Mesendoderm (in vitro differentiated cells): Measurements from ENCODE around the gene TSPAN13.
"Not testable (repeated sequence)": the region's sequence is repeated elsewhere in the genome, so short reads cannot be mapped to it uniquely, and the experiment has no call there.

Experiments
- DNase-seq: peaks from one replicate; pipeline ENCODE4 v3.0.0; 2013
- H2AK5ac ChIP-seq: 2 replicates; pipeline ENCODE4 v1.6.1; 2013; ENCODE audit warnings: low read length, inconsistent platforms
- H2BK120ac ChIP-seq: 2 replicates; pipeline ENCODE4 v1.6.1; 2013; ENCODE audit warnings: low read depth, mild to moderate bottlenecking, low read length, moderate library complexity, mixed read lengths
- H2BK15ac ChIP-seq: replicated peaks from 2 replicates; pipeline ENCODE4 v1.6.1; 2013; ENCODE audit warnings: low read depth, mild to moderate bottlenecking, moderate library complexity
- H2BK5ac ChIP-seq: 2 replicates; pipeline ENCODE4 v1.6.1; 2013; ENCODE audit warnings: low read length, inconsistent platforms
- H3K18ac ChIP-seq: 2 replicates; pipeline ENCODE4 v1.6.1; 2013; ENCODE audit warnings: mild to moderate bottlenecking, low read length, mixed read lengths
- H3K23ac ChIP-seq: one replicate; pipeline ENCODE4 v1.6.1; 2013; ENCODE audit warnings: low read length
- H3K27ac ChIP-seq: 2 replicates; pipeline ENCODE4 v1.5.1; 2013; ENCODE audit warnings: low read depth, mild to moderate bottlenecking, inconsistent platforms, low read length, moderate library complexity
- H3K27me3 ChIP-seq: 2 replicates; pipeline ENCODE4 v1.6.1; 2013; ENCODE audit warnings: low read length, control low read depth, mild to moderate bottlenecking, inconsistent platforms; ENCODE audit not compliant: insufficient read depth, poor library complexity
- H3K36me3 ChIP-seq: 2 replicates; pipeline ENCODE4 v1.6.1; 2013; ENCODE audit warnings: low read length, inconsistent platforms; ENCODE audit not compliant: control insufficient read depth, insufficient read depth
- H3K4ac ChIP-seq: one replicate; pipeline ENCODE4 v1.6.1; 2013; ENCODE audit warnings: low read depth, mild to moderate bottlenecking, low read length, moderate library complexity
- H3K4me1 ChIP-seq: 2 replicates; pipeline ENCODE4 v1.6.1; 2013; ENCODE audit warnings: low read depth, low read length, inconsistent platforms; ENCODE audit not compliant: control insufficient read depth
- H3K4me2 ChIP-seq: 2 replicates; pipeline ENCODE4 v1.6.1; 2013; ENCODE audit warnings: low read length
- H3K4me3 ChIP-seq: 2 replicates; pipeline ENCODE4 v1.5.1; 2013; ENCODE audit warnings: mild to moderate bottlenecking, low read length
- H3K56ac ChIP-seq: one replicate; pipeline ENCODE4 v1.6.1; 2013; ENCODE audit warnings: low read length
- H3K79me1 ChIP-seq: 2 replicates; pipeline ENCODE4 v1.6.1; 2013; ENCODE audit warnings: low read length, inconsistent platforms
- H3K79me2 ChIP-seq: 2 replicates; pipeline ENCODE4 v1.6.1; 2013; ENCODE audit warnings: mild to moderate bottlenecking, low read length; ENCODE audit not compliant: control insufficient read depth, insufficient read depth
- H3K9ac ChIP-seq: 2 replicates; pipeline ENCODE4 v1.6.1; 2013; ENCODE audit warnings: low read length, inconsistent platforms
- H4K5ac ChIP-seq: one replicate; pipeline ENCODE4 v1.6.1; 2013; ENCODE audit warnings: low read length
- H4K8ac ChIP-seq: one replicate; pipeline ENCODE4 v1.6.1; 2013; ENCODE audit warnings: low read depth, mild to moderate bottlenecking, control low read depth, low read length, moderate library complexity
- WGBS: extraction: QIAGEN DNeasy Blood & Tissue Kit; methylation state at CpG from one replicate; pipeline ENCODE4 v1.1.7; 2013; ENCODE audit warnings: low lambda C conversion rate, missing lambda C conversion rate; ENCODE audit not compliant: insufficient coverage; ENCODE audit errors: extremely low coverage; 5-methylcytosine and 5-hydroxymethylcytosine counted together

Gene TSPAN13

DNA sequence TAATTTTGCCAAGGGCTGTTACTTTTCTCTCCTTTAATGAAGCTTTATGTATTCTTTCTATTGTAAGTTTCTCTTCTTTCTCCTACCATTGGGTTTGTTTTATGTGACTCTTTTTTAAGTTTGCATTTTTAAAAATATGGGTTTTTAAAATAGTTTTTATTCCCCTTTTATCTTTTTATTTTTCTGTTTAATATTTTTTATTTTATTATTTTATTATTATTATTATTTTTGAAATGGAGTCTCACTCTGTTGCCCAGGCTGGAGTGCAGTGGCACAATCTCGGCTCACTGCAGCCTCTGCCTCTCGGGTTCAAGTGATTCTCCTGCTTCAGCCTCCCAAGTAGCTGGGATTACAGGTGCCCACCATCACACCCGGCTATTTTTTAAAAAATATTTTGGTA, 16.4 kb downstream of the TSPAN13 start:
- not testable (repeated sequence) for H3K23ac ChIP-seq, H3K79me2 ChIP-seq, H2BK15ac ChIP-seq, H3K18ac ChIP-seq, H3K27me3 ChIP-seq, H3K27ac ChIP-seq, H2BK120ac ChIP-seq, DNase-seq, H3K79me1 ChIP-seq, H3K4me3 ChIP-seq, H3K4me2 ChIP-seq, H3K4ac ChIP-seq, H3K36me3 ChIP-seq, H3K56ac ChIP-seq, H4K5ac ChIP-seq, H4K8ac ChIP-seq, H3K9ac ChIP-seq, H2AK5ac ChIP-seq, H2BK5ac ChIP-seq, H3K4me1 ChIP-seq
- no CpG with 5 or more reads among the region's 3 CpGs for WGBS

DNA sequence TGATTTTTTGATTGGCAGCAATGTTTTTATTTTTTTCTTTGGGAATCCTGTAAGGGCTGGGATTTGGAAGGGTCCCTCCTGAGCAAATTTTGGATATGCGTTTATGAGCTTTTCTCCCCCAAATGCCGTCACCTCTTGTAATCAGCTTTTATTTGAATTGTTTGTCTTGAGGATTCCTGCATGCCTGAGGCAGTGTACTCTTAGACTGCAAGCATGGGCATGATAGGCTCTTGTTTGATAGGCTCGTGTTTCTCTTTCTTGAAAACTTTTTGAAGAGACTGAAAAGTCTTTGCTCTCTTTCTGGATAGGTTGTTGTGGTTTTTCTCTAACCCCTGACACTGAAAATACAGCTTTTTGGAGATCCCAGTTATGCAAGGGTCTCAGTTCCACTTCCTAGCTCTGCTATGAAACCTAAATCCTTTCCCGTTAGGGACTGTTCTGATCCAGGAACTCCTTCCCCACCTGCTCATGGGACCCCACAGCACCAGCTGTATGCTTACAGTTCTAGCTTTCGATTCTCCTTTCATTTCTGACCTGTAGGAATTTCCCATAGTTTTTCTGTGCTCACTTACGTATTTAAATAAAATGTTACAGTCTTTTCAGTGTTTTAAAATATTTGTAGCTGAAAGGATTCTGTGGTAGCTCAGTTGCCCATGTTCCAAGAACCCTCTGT, 17.2 kb downstream of the TSPAN13 start:
- H3K4me3 ChIP-seq = no peak overlapping the region
- H3K36me3 ChIP-seq = no peaks in the 10 kb centered on the region
- H4K8ac ChIP-seq = no peak overlapping the region

DNA sequence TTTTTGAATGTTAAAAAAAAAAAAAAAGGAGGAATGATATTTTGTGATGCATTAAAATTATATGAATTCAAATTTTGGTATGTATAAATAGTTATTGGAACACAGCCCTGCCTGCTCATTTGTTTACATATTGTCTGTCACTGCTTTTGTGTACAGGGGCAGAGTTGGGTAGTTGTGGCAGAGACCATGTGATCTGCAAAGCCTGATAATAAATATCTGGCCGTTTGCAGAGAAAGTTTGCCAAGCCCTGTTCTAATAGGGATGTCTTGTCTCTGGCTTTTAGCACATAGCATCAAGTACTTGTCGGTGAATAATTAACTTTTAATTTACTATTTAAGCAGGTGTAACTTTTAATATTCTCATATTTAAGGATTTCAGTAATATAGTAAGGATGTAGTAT, 19.8 kb downstream of the TSPAN13 start:
- no peak overlapping the region for H3K4me3 ChIP-seq
- no peak overlapping the region for H2BK5ac ChIP-seq
- no peak overlapping the region for H4K5ac ChIP-seq
- no peak overlapping the region for H3K18ac ChIP-seq
- H3K79me1 ChIP-seq = peaks cover 3% of the 10 kb centered on the region
- H2BK15ac ChIP-seq = no peak overlapping the region
- H3K79me2 ChIP-seq = no peaks in the 10 kb centered on the region
- WGBS = no CpG with 5 or more reads among the region's 2 CpGs
- H3K23ac ChIP-seq = no peak overlapping the region
- no peak overlapping the region for H4K8ac ChIP-seq
- no peak overlapping the region for H3K4ac ChIP-seq
- DNase-seq = no peak
- no peak overlapping the region for H3K9ac ChIP-seq
- no peaks in the 10 kb centered on the region for H3K27me3 ChIP-seq
- no peak overlapping the region for H3K4me2 ChIP-seq
- no peak overlapping the region for H3K56ac ChIP-seq
- H2BK120ac ChIP-seq = no peak overlapping the region
- H3K36me3 ChIP-seq = no peaks in the 10 kb centered on the region
- no peak overlapping the region for H3K27ac ChIP-seq
- peaks cover 4% of the 10 kb centered on the region for H3K4me1 ChIP-seq
- H2AK5ac ChIP-seq = no peak overlapping the region

More for the DNA sequence above, 17.2 kb downstream of the TSPAN13 start:
- Histone ChIP-seq H4K5ac (no peak overlapping the region), H3K4me2 (no peak overlapping the region), H3K18ac (no peak overlapping the region), H2BK15ac (no peak overlapping the region), H3K27ac (peak overlapping the region; percentile 28), H3K23ac (no peak overlapping the region), H3K4me1 (peaks cover 2% of the 10 kb centered on the region), H2AK5ac (no peak overlapping the region), H3K9ac (no peak overlapping the region), H3K4ac (no peak overlapping the region), H3K27me3 (no peaks in the 10 kb centered on the region), H2BK5ac (no peak overlapping the region), H2BK120ac (no peak overlapping the region), H3K56ac (no peak overlapping the region), H3K79me2 (peaks cover 2% of the 10 kb centered on the region), H3K79me1 (peaks cover 4% of the 10 kb centered on the region)
- WGBS = no CpG with 5 or more reads among the region's 6 CpGs
- peak; percentile 28 for DNase-seq

DNA sequence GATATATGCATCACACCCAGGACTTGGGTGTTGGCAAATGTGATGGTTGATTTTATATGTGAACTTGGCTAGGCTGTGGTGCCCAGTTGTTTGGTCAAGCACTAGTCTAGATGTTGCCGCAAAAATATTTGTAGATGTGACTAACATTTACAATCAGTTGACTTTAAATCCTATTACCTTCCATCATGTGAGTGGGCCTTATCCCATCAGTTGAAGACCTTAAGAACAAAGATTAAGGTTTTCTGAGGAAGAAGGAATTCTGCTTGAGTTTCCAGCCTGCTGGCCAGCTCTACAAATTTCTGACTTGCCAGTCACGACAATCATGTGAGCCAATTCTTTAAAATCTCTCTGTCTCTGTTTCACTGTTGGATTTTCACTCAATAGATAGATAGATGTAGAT, 20.3 kb downstream of the TSPAN13 start:
- Histone ChIP-seq H3K27ac (no peak overlapping the region), H3K79me1 (peaks cover 3% of the 10 kb centered on the region), H3K18ac (no peak overlapping the region), H2AK5ac (no peak overlapping the region), H4K5ac (no peak overlapping the region), H2BK5ac (no peak overlapping the region), H3K79me2 (no peaks in the 10 kb centered on the region), H3K36me3 (no peaks in the 10 kb centered on the region), H3K27me3 (no peaks in the 10 kb centered on the region), H3K4ac (no peak overlapping the region), H2BK120ac (no peak overlapping the region), H4K8ac (no peak overlapping the region), H3K23ac (no peak overlapping the region), H3K4me3 (no peak overlapping the region), H3K4me2 (no peak overlapping the region), H3K4me1 (peaks cover 6% of the 10 kb centered on the region), H3K9ac (no peak overlapping the region), H3K56ac (no peak overlapping the region), H2BK15ac (no peak overlapping the region)
- whole genome bisulfite sequencing = no CpG with 5 or more reads among the region's 2 CpGs
- no peak for DNase-seq

DNA sequence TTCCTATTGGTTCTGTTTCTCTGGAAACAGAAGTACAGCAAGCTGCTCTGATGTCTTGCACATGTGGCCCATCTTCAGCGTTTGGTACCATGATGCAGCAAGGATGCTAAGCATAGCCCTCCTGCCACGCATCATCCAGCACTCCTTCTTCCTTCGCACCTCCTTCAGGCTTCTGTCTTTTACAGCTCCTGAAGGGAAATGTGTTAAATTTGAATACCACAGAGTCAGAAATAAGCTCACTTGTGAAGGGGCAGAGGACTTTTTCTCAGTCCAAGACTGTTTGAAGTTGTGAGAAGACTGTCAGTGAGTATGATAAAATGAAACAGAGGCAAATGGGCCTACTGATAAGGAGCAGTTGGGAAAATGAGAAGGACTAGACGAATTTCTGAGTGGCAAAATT, 20.7 kb downstream of the TSPAN13 start:
- H2BK120ac ChIP-seq = no peak overlapping the region
- H3K4me3 ChIP-seq = no peak overlapping the region
- H3K9ac ChIP-seq = no peak overlapping the region
- peaks cover 3% of the 10 kb centered on the region for H3K79me1 ChIP-seq
- no peak overlapping the region for H2BK5ac ChIP-seq
- DNase-seq = no peak
- no peak overlapping the region for H3K23ac ChIP-seq
- H3K27ac ChIP-seq = no peak overlapping the region
- H3K4me1 ChIP-seq = peaks cover 6% of the 10 kb centered on the region
- no peak overlapping the region for H3K4ac ChIP-seq
- no CpG with 5 or more reads among the region's 4 CpGs for WGBS
- no peaks in the 10 kb centered on the region for H3K79me2 ChIP-seq
- no peak overlapping the region for H2AK5ac ChIP-seq
- no peak overlapping the region for H3K4me2 ChIP-seq
- H4K5ac ChIP-seq = no peak overlapping the region
- H3K36me3 ChIP-seq = no peaks in the 10 kb centered on the region
- no peak overlapping the region for H2BK15ac ChIP-seq
- H3K27me3 ChIP-seq = no peaks in the 10 kb centered on the region
- no peak overlapping the region for H4K8ac ChIP-seq
- H3K18ac ChIP-seq = no peak overlapping the region
- no peak overlapping the region for H3K56ac ChIP-seq

DNA sequence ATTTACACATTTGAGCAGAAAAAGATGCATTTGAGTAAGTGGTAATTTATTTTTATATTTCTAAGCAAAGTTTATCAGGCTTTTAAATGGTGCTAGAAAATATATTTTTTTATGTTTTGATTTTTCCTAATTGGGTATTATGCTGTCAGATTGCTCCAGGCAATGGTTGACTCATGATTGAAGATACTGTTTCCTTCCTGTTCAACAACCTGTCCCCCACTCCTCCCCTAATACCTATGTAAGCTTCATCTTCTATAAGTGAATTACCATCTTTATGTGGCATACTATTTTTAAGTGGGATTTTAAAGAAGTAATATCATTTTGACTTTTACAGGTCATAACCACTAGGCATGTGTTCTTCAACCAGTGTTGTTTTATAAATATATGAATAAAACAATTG, 21.4 kb downstream of the TSPAN13 start:
- Histone ChIP-seq H3K4ac (no peak overlapping the region), H4K8ac (no peak overlapping the region), H2BK15ac (no peak overlapping the region), H3K27ac (no peak overlapping the region), H3K36me3 (no peaks in the 10 kb centered on the region), H3K9ac (no peak overlapping the region), H2BK120ac (no peak overlapping the region), H3K4me1 (peaks cover 6% of the 10 kb centered on the region), H4K5ac (no peak overlapping the region), H2BK5ac (no peak overlapping the region), H3K4me3 (no peak overlapping the region), H3K23ac (no peak overlapping the region), H3K4me2 (no peak overlapping the region), H3K18ac (no peak overlapping the region), H3K27me3 (no peaks in the 10 kb centered on the region), H3K79me1 (peaks cover 3% of the 10 kb centered on the region), H2AK5ac (no peak overlapping the region), H3K79me2 (no peaks in the 10 kb centered on the region), H3K56ac (no peak overlapping the region)
- DNase-seq = no peak
